Stimulated activated CD4-positive, alpha-beta T cell treated with anti-CD3 and anti-CD28 coated beads, Interleukin-12 subunit alpha, Interleukin-12 subunit beta, amount 100 ng/mL, for 48 hours (primary cell): ENCODE data around the gene GTF3A.

Experiments used
- DNase-seq, 3 donors: peaks; one replicate each; pipeline ENCODE4 v3.0.0-alpha.2; 2020; ENCODE audit warnings: low read depth in 2 of 3, low spot score in 1 of 3

The GTF3A gene

GRCh38 chr13:27404680-27405079, 19.7 kb upstream of the GTF3A start:
- no peak for DNase-seq

- no peak for DNase-seq
These were observed 18.8 kb upstream of the GTF3A start for GRCh38 chr13:27405546-27406134.

GRCh38 chr13:27406178-27406939, 18.1 kb upstream of the GTF3A start:
- peak in 1 of 3 donors; percentile 21 for DNase-seq

- no peak for DNase-seq
These were observed 16.3 kb upstream of the GTF3A start for GRCh38 chr13:27408074-27408473.

GRCh38 chr13:27409013-27409412, 15.4 kb upstream of the GTF3A start:
- no peak for DNase-seq

GRCh38 chr13:27411341-27411740, 13.1 kb upstream of the GTF3A start:
- DNase-seq: no peak

GRCh38 chr13:27415116-27415515, 9.3 kb upstream of the GTF3A start:
- no peak for DNase-seq

- DNase-seq: no peak
These were observed 5.1 kb upstream of the GTF3A start for GRCh38 chr13:27419328-27419727.

- no peak for DNase-seq
These were observed 3.1 kb upstream of the GTF3A start for GRCh38 chr13:27421101-27421871.

GRCh38 chr13:27423333-27423732, 1.1 kb upstream of the GTF3A start:
- no peak for DNase-seq

GRCh38 chr13:27425158-27425917, 919 bp downstream of the GTF3A start:
- DNase-seq: peak in 2 of 3 donors; percentile 8 to 16

- DNase-seq: peak; percentile 57 to 62 (median 59)
These were observed 1.7 kb downstream of the GTF3A start for GRCh38 chr13:27425918-27426630.

- DNase-seq: no peak
These were observed 3.2 kb downstream of the GTF3A start for GRCh38 chr13:27427641-27428040.

- no peak for DNase-seq
These were observed 3.7 kb downstream of the GTF3A start for GRCh38 chr13:27428160-27428559.

- no peak for DNase-seq
These were observed 7.8 kb downstream of the GTF3A start for GRCh38 chr13:27432180-27432579.

GRCh38 chr13:27432611-27433210, 8.3 kb downstream of the GTF3A start:
- DNase-seq: no peak

- no peak for DNase-seq
These were observed 12.7 kb downstream of the GTF3A start for GRCh38 chr13:27437126-27437525.

- DNase-seq: no peak
These were observed 16.0 kb downstream of the GTF3A start for GRCh38 chr13:27440408-27440807.

- peak in 1 of 3 donors; percentile 9 for DNase-seq
These were observed 17.7 kb downstream of the GTF3A start for GRCh38 chr13:27442071-27442647.

- DNase-seq: no peak
These were observed 18.4 kb downstream of the GTF3A start for GRCh38 chr13:27442797-27443196.
